H9 (cell line): Measurements from ENCODE around the gene PRRT1B. TPM values are rescaled to one million over a fixed set of nuclear protein-coding genes. Genes with fewer than 3 reads are reported as not detected.

Experiments used
- DNase-seq: peaks from one replicate; pipeline ENCODE4 v3.0.0-alpha.2; 2017
- H2AFZ ChIP-seq: one replicate; pipeline ENCODE4 v1.6.1; 2013; ENCODE audit warnings: mild to moderate bottlenecking, low read length, control low read depth, moderate library complexity
- H2AK5ac ChIP-seq: 2 replicates; pipeline ENCODE4 v1.6.1; 2013; ENCODE audit warnings: low read length, control low read depth, mixed read lengths; ENCODE audit not compliant: insufficient read length
- H2BK120ac ChIP-seq: one replicate; pipeline ENCODE4 v1.6.1; 2013; ENCODE audit warnings: low read depth, mild to moderate bottlenecking, low read length, control low read depth, inconsistent platforms; ENCODE audit not compliant: poor library complexity, severe bottlenecking
- H2BK12ac ChIP-seq: 2 replicates; pipeline ENCODE4 v1.6.1; 2013; ENCODE audit warnings: low read length, control low read depth, mixed read lengths, low read depth; ENCODE audit not compliant: insufficient read length
- H2BK15ac ChIP-seq: 2 replicates; pipeline ENCODE4 v1.6.1; 2013; ENCODE audit warnings: low read depth, low read length, control low read depth
- H2BK20ac ChIP-seq: one replicate; pipeline ENCODE4 v1.6.1; 2013; ENCODE audit warnings: low read depth, mild to moderate bottlenecking, low read length, control low read depth, inconsistent platforms; ENCODE audit not compliant: poor library complexity, severe bottlenecking
- H2BK5ac ChIP-seq: 2 replicates; pipeline ENCODE4 v1.6.1; 2013; ENCODE audit warnings: low read length, control low read depth, mixed read lengths; ENCODE audit not compliant: insufficient read length
- H3K14ac ChIP-seq: 2 replicates; pipeline ENCODE4 v1.6.1; 2013; ENCODE audit warnings: low read length, control low read depth; ENCODE audit not compliant: insufficient read depth
- H3K18ac ChIP-seq: 2 replicates; pipeline ENCODE4 v1.6.1; 2013; ENCODE audit warnings: low read depth, mild to moderate bottlenecking, mixed read lengths, low read length, control low read depth; ENCODE audit not compliant: insufficient read length
- H3K23ac ChIP-seq: 2 replicates; pipeline ENCODE4 v1.6.1; 2013; ENCODE audit warnings: low read length, control low read depth, mixed read lengths, low read depth; ENCODE audit not compliant: insufficient read length
- H3K23me2 ChIP-seq: 2 replicates; pipeline ENCODE4 v1.6.1; 2013; ENCODE audit warnings: low read depth, mild to moderate bottlenecking, mixed read lengths, low read length, control low read depth; ENCODE audit not compliant: insufficient read length, poor library complexity, severe bottlenecking
- H3K27ac ChIP-seq: 2 replicates; pipeline ENCODE4 v1.5.1; 2013; ENCODE audit warnings: low read length, control low read depth, mixed read lengths, low read depth; ENCODE audit not compliant: insufficient read length
- H3K27me3 ChIP-seq: 2 replicates; pipeline ENCODE4 v1.6.1; 2013; ENCODE audit warnings: low read length, control low read depth, inconsistent platforms; ENCODE audit not compliant: insufficient read depth
- H3K4ac ChIP-seq: 2 replicates; pipeline ENCODE4 v1.6.1; 2013; ENCODE audit warnings: low read depth, mild to moderate bottlenecking, control low read depth, inconsistent platforms, low read length, moderate library complexity
- H3K4me1 ChIP-seq: 2 replicates; pipeline ENCODE4 v1.6.1; 2013; ENCODE audit warnings: low read length, control low read depth, inconsistent platforms; ENCODE audit not compliant: insufficient read depth
- H3K4me2 ChIP-seq: 2 replicates; pipeline ENCODE4 v1.6.1; 2013; ENCODE audit warnings: low read length, control low read depth, mixed read lengths; ENCODE audit not compliant: insufficient read length, insufficient read depth
- H3K56ac ChIP-seq: 2 replicates; pipeline ENCODE4 v1.6.1; 2013; ENCODE audit warnings: low read depth, mild to moderate bottlenecking, mixed read lengths, low read length, control low read depth; ENCODE audit not compliant: insufficient read length
- H3K79me1 ChIP-seq: 2 replicates; pipeline ENCODE4 v1.6.1; 2013; ENCODE audit warnings: low read depth, mild to moderate bottlenecking, moderate library complexity, low read length, control low read depth, inconsistent platforms; ENCODE audit not compliant: insufficient read depth, poor library complexity, severe bottlenecking
- H3K79me2 ChIP-seq: 2 replicates; pipeline ENCODE4 v1.6.1; 2013; ENCODE audit warnings: low read length, control low read depth, inconsistent platforms; ENCODE audit not compliant: insufficient read depth
- H3K9ac ChIP-seq: 2 replicates; pipeline ENCODE4 v1.6.1; 2013; ENCODE audit warnings: low read length, control low read depth, mixed read lengths; ENCODE audit not compliant: insufficient read length; ENCODE audit errors: extremely low read depth
- H3K9me3 ChIP-seq: one replicate; pipeline ENCODE4 v1.6.1; 2013; ENCODE audit warnings: low read depth, low read length, inconsistent platforms; ENCODE audit not compliant: control insufficient read depth
- H3T11ph ChIP-seq: one replicate; pipeline ENCODE4 v1.6.1; 2013; ENCODE audit warnings: mild to moderate bottlenecking, low read length, control low read depth, inconsistent platforms
- H4K20me1 ChIP-seq: one replicate; pipeline ENCODE4 v1.6.1; 2013; ENCODE audit not compliant: control insufficient read depth, insufficient read length, insufficient read depth
- H4K5ac ChIP-seq: 2 replicates; pipeline ENCODE4 v1.6.1; 2013; ENCODE audit warnings: low read depth, mild to moderate bottlenecking, mixed read lengths, low read length, control low read depth; ENCODE audit not compliant: insufficient read length
- H4K8ac ChIP-seq: replicated peaks from 2 replicates; pipeline ENCODE4 v1.6.1; 2013; ENCODE audit warnings: low read length, control low read depth, mixed read lengths, low read depth; ENCODE audit not compliant: insufficient read length
- H4K91ac ChIP-seq: 2 replicates; pipeline ENCODE4 v1.6.1; 2013; ENCODE audit warnings: low read depth, mild to moderate bottlenecking, moderate library complexity, mixed read lengths, low read length, control low read depth; ENCODE audit not compliant: insufficient read length
- H3K27ac Mint-ChIP-seq, 3 experiments: 2 replicates in 2 of 3; 3 replicates in 1 of 3; pipeline ENCODE4 v1.8.0; 2020 to 2021; ENCODE audit warnings: mixed read lengths in 3 of 3, mild to moderate bottlenecking in 1 of 3, moderate library complexity in 1 of 3
- H3K27me3 Mint-ChIP-seq: 2 replicates; pipeline ENCODE4 v1.8.0; 2021; ENCODE audit warnings: low read depth, mild to moderate bottlenecking, moderate library complexity, mixed read lengths
- H3K36me3 Mint-ChIP-seq, 3 experiments: 2 replicates in 2 of 3; 3 replicates in 1 of 3; pipeline ENCODE4 v1.8.0; 2020 to 2021; ENCODE audit warnings: low read depth in 3 of 3, mixed read lengths in 3 of 3; ENCODE audit not compliant: insufficient read depth in 1 of 3
- H3K4me1 Mint-ChIP-seq, 2 experiments: 2 replicates each; pipeline ENCODE4 v1.8.0; 2020; ENCODE audit warnings: mixed read lengths in 2 of 2
- H3K4me3 Mint-ChIP-seq, 2 experiments: 2 replicates in 1 of 2; 3 replicates in 1 of 2; pipeline ENCODE4 v1.8.0; 2020 to 2021; ENCODE audit warnings: mild to moderate bottlenecking in 2 of 2, mixed read lengths in 2 of 2, moderate library complexity in 1 of 2
- H3K9me3 Mint-ChIP-seq, 2 experiments: 2 replicates in 1 of 2; 3 replicates in 1 of 2; pipeline ENCODE4 v1.8.0; 2020; ENCODE audit warnings: mild to moderate bottlenecking in 2 of 2, mixed read lengths in 2 of 2, moderate library complexity in 1 of 2
- CTCF ChIP-seq: fragments of 200-600 bp; sonication (generic); conservative IDR thresholded peaks from 3 replicates; pipeline ENCODE4 v1.8.0; 2021; ENCODE audit warnings: antibody characterized with exemption, mild to moderate bottlenecking
- WGBS: extraction: QIAGEN DNeasy Blood & Tissue Kit; methylation state at CpG from one replicate; pipeline ENCODE4 v1.1.7; 2013; ENCODE audit warnings: missing lambda C conversion rate, low lambda C conversion rate, mixed read lengths; ENCODE audit not compliant: insufficient read length; ENCODE audit errors: extremely low coverage; 5-methylcytosine and 5-hydroxymethylcytosine counted together
- total RNA-seq: library from RNA; stranded (reverse); gene quantifications from 2 replicates; pipeline ENCODE4 v1.2.1, GENCODE V29; 2021

Gene PRRT1B
- total RNA-seq, 1 experiment from 2014 or later: 1.0 TPM

- Histone ChIP-seq H3K9me3 (no peaks in the 10 kb centered on the region), H4K91ac (no peak overlapping the region), H3K18ac (no peak overlapping the region), H4K20me1 (no peaks in the 10 kb centered on the region), H2BK120ac (no peak overlapping the region), H4K5ac (no peak overlapping the region), H3K79me2 (no peaks in the 10 kb centered on the region), H3K56ac (no peak overlapping the region), H2BK5ac (no peak overlapping the region), H3K4me1 (no peaks in the 10 kb centered on the region), H3K79me1 (no peaks in the 10 kb centered on the region), H3K4me2 (no peak overlapping the region), H3K27ac (no peak overlapping the region), H3K9ac (no peak overlapping the region), H3K4ac (no peak overlapping the region), H3K14ac (no peak overlapping the region), H3K27me3 (no peaks in the 10 kb centered on the region), H4K8ac (no peak overlapping the region), H3T11ph (no peak overlapping the region), H2BK20ac (no peak overlapping the region), H3K23ac (no peak overlapping the region), H2BK15ac (no peak overlapping the region), H2AK5ac (no peak overlapping the region), H2BK12ac (no peak overlapping the region), H3K23me2 (no peaks in the 10 kb centered on the region), H2AFZ (no peak overlapping the region)
- H3K27me3 Mint-ChIP-seq: no peaks in the 10 kb centered on the region
- TF ChIP-seq CTCF: no peak
- no peak overlapping the region for H3K27ac Mint-ChIP-seq
- H3K4me3 Mint-ChIP-seq: no peak overlapping the region
- 0 out of 4 replicates have a peak, but pooled peaks cover 0 to 2% of the 10 kb centered on the region in 2 experiments for H3K4me1 Mint-ChIP-seq
- no peak for DNase-seq
- no CpG with 5 or more reads among the region's 5 CpGs for WGBS
- no peaks in the 10 kb centered on the region for H3K9me3 Mint-ChIP-seq
- peaks cover 18 to 60% (median 48%) of the 10 kb centered on the region in 3 experiments; a peak in 6 of 7 replicates for H3K36me3 Mint-ChIP-seq
Measured at GRCh38 chr9:131583337-131583645, 38.0 kb downstream of the PRRT1B start.
